Naive B cell (primary cell): Measurements from ENCODE around the gene MMP11. TPM values are rescaled to one million over a fixed set of nuclear protein-coding genes. Genes with fewer than 3 reads are reported as not detected.
A peak's percentile ranks its signal among the peaks of the same experiment; 100 is the strongest.

Source experiments
- ATAC-seq, 2 donors: fragments of 150-1000 bp; cut with Tn5 transposase; 2 replicates each; pipeline ENCODE4 v1.10.0; 2021; ENCODE audit warnings: low read depth in 2 of 2, mild to moderate bottlenecking in 2 of 2, moderate library complexity in 2 of 2
- DNase-seq: peaks from one replicate; pipeline ENCODE4 v3.0.0; 2022
- H3K27ac Mint-ChIP-seq, 6 donors: one replicate each; pipeline ENCODE4 v1.8.0; 2020 to 2022; ENCODE audit warnings: mild to moderate bottlenecking in 6 of 6, mixed read lengths in 6 of 6, moderate library complexity in 5 of 6, inconsistent platforms in 2 of 6
- H3K27me3 Mint-ChIP-seq, 3 donors: one replicate each; pipeline ENCODE4 v1.8.0; 2021 to 2022; ENCODE audit warnings: mixed read lengths in 3 of 3, mild to moderate bottlenecking in 1 of 3
- H3K36me3 Mint-ChIP-seq, 2 donors: one replicate each; pipeline ENCODE4 v1.8.0; 2020 to 2022; ENCODE audit warnings: mixed read lengths in 2 of 2, inconsistent platforms in 1 of 2, mild to moderate bottlenecking in 1 of 2
- H3K4me1 Mint-ChIP-seq, 3 donors: one replicate each; pipeline ENCODE4 v1.8.0; 2020 to 2022; ENCODE audit warnings: mixed read lengths in 3 of 3, inconsistent platforms in 1 of 3, mild to moderate bottlenecking in 1 of 3, moderate library complexity in 1 of 3
- H3K4me3 Mint-ChIP-seq, 8 donors: one replicate each; pipeline ENCODE4 v1.8.0; 2020 to 2022; ENCODE audit warnings: mild to moderate bottlenecking in 8 of 8, mixed read lengths in 8 of 8, moderate library complexity in 8 of 8, inconsistent platforms in 2 of 8
- H3K9me3 Mint-ChIP-seq, 7 donors: one replicate each; pipeline ENCODE4 v1.8.0; 2020 to 2022; ENCODE audit warnings: mixed read lengths in 7 of 7, mild to moderate bottlenecking in 5 of 7, inconsistent platforms in 2 of 7, moderate library complexity in 1 of 7
- polyA plus RNA-seq, 6 donors: library from polyadenylated mRNA; unstranded; fragments of 300-500 nt; fragmentation: Illumina TruSeq; gene quantifications; one replicate each; pipeline ENCODE4 v1.2.3, GENCODE V29; 2021; ENCODE audit warnings: low read depth in 6 of 6

The MMP11 gene
- polyA plus RNA-seq, 6 donors from 2014 or later, result 10.2 to 18.9 (median 14.2) TPM

DNA sequence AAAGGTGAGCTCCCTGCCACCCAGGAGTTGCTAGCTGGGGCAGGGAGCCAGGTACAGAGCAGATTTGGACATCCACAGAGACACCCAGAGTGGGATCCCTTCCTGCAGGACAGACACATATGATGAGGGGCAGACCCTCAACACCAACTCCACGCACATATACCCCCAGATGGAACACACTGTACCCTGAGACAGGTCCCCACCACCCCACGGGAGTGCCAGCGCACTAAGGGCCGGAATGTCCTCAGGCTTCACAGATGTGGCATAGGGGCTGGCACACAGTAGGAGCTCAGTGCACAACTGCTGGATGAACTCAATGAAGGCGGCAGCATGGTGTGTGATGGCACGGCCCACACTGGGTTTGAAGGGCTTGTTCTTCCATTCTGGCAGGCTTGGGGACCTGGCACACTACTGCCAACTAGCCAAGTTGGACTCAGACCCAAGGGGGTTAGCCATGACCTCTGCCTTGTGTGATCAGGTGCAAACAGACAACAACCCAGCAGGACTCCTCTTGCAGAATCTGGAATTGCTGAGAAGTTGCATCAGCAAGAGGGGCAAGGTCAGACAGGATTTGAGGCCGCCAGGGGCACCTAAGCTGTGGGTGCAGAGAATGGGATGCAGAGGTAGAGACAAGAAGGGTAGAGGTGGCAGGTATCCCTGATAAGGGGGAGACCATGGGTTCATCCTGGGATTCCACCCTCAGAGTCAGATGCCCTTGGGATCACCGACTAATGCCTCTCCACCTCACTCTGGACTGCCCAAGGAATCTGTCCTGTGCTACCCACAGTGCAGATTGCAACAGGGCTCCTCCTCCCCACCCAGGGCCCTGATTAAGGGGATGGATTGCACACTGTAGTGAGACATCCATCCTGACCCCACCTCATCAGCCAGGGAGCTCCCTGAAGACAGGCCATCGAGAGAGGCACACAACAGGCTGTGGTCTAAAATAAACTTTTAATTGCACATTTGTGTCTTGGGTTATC is 7.5 kb upstream of the MMP11 start:
- Mint-ChIP-seq H3K9me3 (no peaks in the 10 kb centered on the region), H3K27ac (peak overlapping the region; percentile 16 to 79 (median 54)), H3K27me3 (no peaks in the 10 kb centered on the region), H3K4me3 (peak overlapping the region in 7 of 8 donors; percentile 45 to 83 (median 53)), H3K36me3 (no peaks in the 10 kb centered on the region), H3K4me1 (peaks cover 56 to 72% (median 70%) of the 10 kb centered on the region in 3 donors)
- no peak for ATAC-seq
- DNase-seq, result no peak

DNA sequence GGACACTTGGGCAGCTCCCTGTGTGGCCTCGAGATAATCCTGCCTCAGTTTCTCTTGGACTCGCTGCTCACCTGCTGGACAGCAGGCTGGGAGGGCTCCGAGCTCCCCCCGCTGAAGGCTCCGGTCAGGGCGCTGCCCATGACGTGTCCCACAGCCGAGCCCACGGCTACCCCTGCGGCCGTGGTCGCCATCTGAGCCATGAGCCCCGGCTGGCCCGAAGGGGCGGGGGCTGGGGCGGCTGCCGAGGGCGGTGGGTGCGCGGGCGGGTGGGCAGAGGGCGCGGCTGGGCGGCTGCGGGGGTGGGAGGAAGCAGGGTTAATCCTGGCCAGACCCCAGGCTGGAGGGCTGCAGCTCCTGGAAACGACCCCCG is 5.4 kb upstream of the MMP11 start:
- Mint-ChIP-seq H3K9me3 (no peaks in the 10 kb centered on the region), H3K4me3 (peak overlapping the region; percentile 71 to 94 (median 90)), H3K4me1 (peaks cover 51 to 77% (median 76%) of the 10 kb centered on the region in 3 donors), H3K27ac (peak overlapping the region in 3 of 6 donors; percentile 37 to 89 (median 75)), H3K27me3 (no peaks in the 10 kb centered on the region), H3K36me3 (no peaks in the 10 kb centered on the region)
- ATAC-seq, result no peak
- no peak for DNase-seq

DNA sequence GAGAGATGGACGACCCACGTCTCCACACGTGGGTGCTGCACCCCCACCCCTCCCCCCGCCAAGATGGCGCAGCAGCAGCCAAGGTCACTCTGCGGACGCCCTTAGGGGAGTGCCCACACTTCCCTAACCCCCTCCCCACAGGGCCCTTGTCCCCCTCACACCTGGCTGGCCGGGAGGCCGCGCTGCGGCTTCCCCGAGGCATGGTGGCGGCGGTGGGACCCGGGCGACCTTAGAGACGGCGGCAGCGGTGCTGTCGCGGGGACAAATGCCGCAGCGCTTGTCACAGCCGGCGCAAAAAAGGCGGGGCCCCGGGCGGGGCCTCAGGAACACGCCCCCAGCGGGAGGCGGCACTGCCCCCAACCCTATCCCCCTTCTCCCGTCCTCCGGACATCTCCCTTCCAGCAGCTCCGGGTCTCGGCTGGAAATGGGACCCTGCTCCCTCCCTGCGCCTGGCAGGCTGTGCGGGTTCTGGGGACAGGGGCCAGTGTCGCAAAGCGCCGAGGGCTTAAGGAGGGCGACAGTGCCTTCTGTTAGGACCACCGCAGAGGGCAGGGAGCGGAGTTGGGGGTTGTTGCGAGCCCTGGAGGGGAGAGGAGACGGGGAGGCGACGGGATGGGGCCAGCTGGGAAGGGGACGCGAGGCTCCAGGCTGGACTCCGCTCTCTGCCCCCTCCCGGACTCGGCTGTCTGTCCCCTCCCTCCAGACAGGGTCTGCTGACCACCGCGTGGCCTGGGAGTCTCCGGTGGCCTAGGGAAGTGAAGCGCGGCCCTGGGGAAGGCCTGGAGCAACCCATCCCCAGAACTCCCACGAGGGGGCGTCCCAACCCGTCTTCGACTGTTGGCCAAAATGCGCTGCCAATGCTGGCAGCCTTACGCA is 4.7 kb upstream of the MMP11 start, which contains the start of gene CHCHD10:
Gene CHCHD10 (minus strand): TSS at position 300 of the 876 bp plus-strand sequence. CDS start 98 bp downstream, at position 202.
- H3K4me1 Mint-ChIP-seq, result peaks cover 46 to 73% (median 73%) of the 10 kb centered on the region in 3 donors

DNA sequence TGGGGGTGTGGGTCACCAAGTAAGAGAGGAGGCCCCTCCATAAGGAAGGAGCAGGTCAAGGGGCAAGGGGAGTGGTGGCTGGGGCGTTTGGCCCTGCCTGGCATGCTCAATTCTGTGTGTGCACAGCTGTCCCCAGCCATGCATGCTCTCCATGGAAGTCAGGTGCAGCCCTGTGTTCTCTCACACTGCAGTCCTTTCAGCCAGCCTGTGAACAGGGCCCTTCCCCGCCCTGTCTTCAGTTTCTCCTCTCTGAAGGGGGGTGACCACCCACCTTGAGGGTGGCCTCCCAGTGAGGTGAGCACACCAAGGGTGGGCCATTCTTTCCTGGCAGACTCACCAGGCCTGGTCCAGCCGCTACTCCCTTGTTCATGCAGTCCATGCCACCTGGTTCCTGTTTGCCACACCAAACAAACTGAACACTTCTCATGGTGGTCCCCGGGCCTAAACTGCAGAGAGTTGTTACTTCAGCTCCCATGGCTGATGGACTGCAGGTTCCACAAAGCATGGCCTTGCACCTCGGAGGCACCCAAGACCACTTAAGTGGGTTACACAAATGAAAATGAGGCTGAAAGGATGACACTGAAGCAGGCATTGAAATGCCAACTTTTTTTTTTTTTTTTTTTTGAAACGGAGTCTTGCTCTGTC is 3.2 kb upstream of the MMP11 start:
- H3K9me3 Mint-ChIP-seq, result no peaks in the 10 kb centered on the region
- H3K27ac Mint-ChIP-seq, result peak overlapping the region in 4 of 6 donors; percentile 67 to 92 (median 71)
- H3K36me3 Mint-ChIP-seq, result no peaks in the 10 kb centered on the region
- no peaks in the 10 kb centered on the region for H3K27me3 Mint-ChIP-seq
- ATAC-seq, result no peak
- peak overlapping the region; percentile 83 to 94 (median 88) for H3K4me3 Mint-ChIP-seq
- DNase-seq, result no peak
- H3K4me1 Mint-ChIP-seq, result peaks cover 42 to 71% (median 66%) of the 10 kb centered on the region in 3 donors

More for the DNA sequence above, 4.7 kb upstream of the MMP11 start, which contains the start of gene CHCHD10:
- Mint-ChIP-seq H3K27me3 (no peaks in the 10 kb centered on the region), H3K27ac (peak within 1 kb of the TSS in 5 of 6 donors; percentile 87 to 92 (median 91)), H3K4me3 (peak within 1 kb of the TSS; percentile 84 to 94 (median 90)), H3K9me3 (no peaks in the 10 kb centered on the region), H3K36me3 (no peaks in the 10 kb centered on the region)
- DNase-seq, result peak; percentile 78
- peak; percentile 64 to 66 for ATAC-seq

DNA sequence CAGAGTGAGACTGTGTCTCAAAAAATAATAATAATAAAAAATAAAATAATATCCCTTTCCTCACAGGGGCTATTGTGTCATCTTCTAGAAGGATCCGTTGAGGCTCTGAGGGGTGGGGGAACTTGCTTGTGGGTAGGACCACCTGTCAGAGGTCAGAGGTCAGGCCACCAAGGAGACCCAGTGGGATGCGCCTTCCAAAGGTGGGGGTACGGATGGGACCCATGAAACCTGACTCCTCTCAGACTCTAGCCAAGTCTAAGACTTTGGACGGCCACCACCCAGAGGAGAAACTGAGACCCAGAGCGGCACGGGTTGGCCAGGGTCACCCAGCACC is 367 bp upstream of the MMP11 start:
- H3K4me1 Mint-ChIP-seq, result peaks cover 36 to 64% (median 59%) of the 10 kb centered on the region in 3 donors
- H3K27me3 Mint-ChIP-seq, result no peaks in the 10 kb centered on the region
- no peaks in the 10 kb centered on the region for H3K9me3 Mint-ChIP-seq
- ATAC-seq, result no peak
- H3K36me3 Mint-ChIP-seq, result no peaks in the 10 kb centered on the region
- no peak for DNase-seq
- H3K27ac Mint-ChIP-seq, result peak overlapping the region in 4 of 6 donors; percentile 56 to 69 (median 62)
- H3K4me3 Mint-ChIP-seq, result peak overlapping the region; percentile 61 to 90 (median 84)

DNA sequence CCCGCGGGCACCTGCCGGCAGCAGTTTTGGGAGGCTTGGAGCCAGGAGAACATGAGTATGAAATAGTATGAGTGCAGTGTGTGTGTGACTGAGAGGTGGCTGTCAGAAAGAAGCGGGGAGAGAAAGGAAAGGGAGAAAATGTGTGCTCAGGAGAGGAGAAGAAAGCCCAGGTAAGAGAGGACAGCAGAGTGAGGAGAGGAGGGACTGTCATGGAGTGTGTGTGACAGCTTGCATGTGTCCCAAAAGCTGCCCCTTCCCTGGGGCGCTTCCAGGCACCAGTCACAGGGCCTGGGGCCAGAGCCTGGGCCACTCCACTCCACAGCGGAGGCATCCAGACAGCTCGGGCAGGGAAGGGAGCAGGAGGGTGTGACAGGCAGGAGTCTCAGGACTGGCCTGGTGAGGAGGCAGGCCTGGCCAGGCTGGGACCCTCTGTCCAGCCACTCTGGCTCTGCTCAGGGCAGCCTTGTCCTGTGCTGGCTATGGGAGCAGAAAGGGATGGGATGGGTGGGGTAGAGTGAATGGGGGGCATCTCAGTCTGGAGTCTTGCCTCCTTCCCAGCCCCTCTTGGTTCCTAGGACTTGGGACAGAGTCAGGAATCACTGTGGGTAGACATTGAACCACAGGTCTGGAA is 949 bp downstream of the MMP11 start:
- H3K36me3 Mint-ChIP-seq, result no peaks in the 10 kb centered on the region
- H3K4me1 Mint-ChIP-seq, result peaks cover 33 to 62% (median 59%) of the 10 kb centered on the region in 3 donors
- H3K4me3 Mint-ChIP-seq, result peak overlapping the region; percentile 37 to 92 (median 86)

DNA sequence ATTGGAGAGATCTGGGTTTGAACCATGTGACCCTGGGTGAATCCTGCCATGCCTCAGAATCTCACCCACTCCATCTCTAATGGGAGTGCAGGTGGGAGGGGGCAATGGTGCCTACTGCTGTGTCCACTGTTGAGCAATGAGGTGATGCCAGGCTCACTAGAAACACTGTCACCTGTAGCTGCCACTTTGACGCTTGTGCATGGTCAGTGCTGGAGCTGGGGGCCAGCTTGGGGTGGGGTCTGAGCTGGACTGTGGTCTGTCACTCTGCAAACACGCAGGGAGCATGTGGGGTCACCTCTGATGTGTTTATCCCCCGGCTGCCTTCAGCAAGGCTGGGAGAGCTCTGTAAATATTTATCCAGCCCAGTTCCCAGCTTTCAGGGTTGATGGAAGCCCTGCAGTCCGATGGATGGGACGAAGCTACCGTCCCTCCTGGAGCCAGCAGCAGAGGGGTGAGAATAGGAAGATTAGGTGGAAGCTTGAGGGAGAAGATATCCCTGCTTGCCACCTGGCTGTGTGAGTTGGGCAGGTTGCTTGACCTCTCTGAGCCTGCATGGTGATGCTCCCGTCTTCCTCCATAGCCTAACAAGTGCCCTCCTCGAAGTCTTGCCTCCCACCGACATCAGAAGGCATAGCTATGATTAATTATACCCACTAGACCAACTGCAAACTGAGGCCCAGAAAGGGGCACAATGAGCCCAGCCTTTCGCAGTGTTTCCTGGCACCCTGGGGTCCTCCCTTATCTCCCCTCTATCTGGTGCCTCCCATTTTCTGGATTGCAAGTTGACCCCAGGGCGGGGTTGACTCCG is 1.7 kb downstream of the MMP11 start:
- Mint-ChIP-seq H3K27me3 (no peaks in the 10 kb centered on the region), H3K27ac (peak overlapping the region in 2 of 6 donors; percentile 11 to 43), H3K4me3 (peak overlapping the region in 6 of 8 donors; percentile 28 to 90 (median 55)), H3K4me1 (peaks cover 28 to 55% (median 53%) of the 10 kb centered on the region in 3 donors), H3K9me3 (no peaks in the 10 kb centered on the region), H3K36me3 (peaks cover 0 to under 1% of the 10 kb centered on the region in 2 donors)
- DNase-seq, result no peak
- ATAC-seq, result no peak

More for the DNA sequence above, 949 bp downstream of the MMP11 start:
- Mint-ChIP-seq H3K27me3 (no peaks in the 10 kb centered on the region), H3K27ac (peak overlapping the region in 5 of 6 donors; percentile 8 to 97 (median 86)), H3K9me3 (no peaks in the 10 kb centered on the region)
- ATAC-seq (no peak), DNase-seq (no peak)

DNA sequence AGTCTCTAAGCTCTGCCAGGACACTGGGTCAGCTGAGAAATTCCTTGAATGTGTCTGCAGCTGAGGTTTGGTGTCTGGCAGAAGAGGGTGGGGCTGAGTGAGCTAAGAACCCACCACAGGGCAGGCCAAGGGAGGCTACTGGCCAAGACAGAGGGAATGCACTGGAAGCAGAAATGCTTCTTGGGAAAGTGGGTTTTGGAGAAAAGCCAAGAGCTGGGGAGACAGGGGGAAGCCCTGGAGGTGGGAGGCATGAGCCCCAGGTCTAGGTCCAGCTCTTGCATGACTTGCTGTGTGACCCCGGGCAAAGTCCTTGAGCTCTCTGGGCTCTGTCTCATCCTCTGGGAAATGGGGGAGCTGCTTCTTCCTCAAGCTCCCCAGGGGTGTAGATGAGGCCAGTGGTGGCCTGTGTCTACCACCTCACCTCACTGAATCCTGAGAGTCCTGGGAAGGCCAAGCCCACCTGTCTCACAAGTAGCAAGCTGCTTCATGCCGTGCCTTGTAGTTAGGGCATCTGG is 2.3 kb downstream of the MMP11 start:
- no peak for ATAC-seq
- H3K9me3 Mint-ChIP-seq, result no peaks in the 10 kb centered on the region
- peaks cover 0 to 7% of the 10 kb centered on the region in 2 donors for H3K36me3 Mint-ChIP-seq
- H3K27me3 Mint-ChIP-seq, result no peaks in the 10 kb centered on the region
- peak overlapping the region in 2 of 6 donors; percentile 11 to 43 for H3K27ac Mint-ChIP-seq
- DNase-seq, result no peak
- H3K4me1 Mint-ChIP-seq, result peaks cover 27 to 52% (median 48%) of the 10 kb centered on the region in 3 donors
- H3K4me3 Mint-ChIP-seq, result peak overlapping the region in 4 of 8 donors; percentile 41 to 72 (median 55)

DNA sequence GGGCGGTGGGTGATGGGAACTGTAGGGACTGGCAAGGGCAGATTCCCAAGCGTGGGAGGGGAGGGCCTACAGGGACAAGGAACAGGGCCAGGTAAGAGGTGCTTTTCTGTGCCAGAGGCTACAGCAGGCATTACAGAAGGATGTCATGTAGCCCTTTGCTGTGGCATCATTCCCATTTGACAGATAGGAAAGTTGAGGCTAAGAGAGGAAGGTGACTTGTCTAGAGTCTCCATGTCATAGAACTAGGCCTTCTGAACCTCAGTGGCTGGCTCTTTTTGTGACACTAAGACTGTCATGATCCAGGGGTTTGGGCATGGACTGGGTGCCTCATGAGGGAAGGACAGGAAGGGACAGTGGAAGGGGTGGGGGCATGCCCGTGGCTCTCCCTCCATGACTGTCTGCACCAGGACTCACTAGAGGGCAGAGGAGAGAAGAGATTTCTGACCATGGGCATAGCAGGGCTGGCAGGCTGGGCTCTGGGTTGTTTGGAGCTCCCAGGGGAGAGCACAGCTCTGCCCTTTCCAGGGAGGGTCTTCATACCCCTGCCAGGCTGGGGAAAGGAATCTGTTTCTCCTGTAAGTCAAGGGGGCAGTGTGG is 3.2 kb downstream of the MMP11 start:
- H3K4me3 Mint-ChIP-seq, result no peak overlapping the region
- H3K9me3 Mint-ChIP-seq, result no peaks in the 10 kb centered on the region
- ATAC-seq (no peak), DNase-seq (no peak)
- peak overlapping the region in 2 of 6 donors; percentile 32 to 77 for H3K27ac Mint-ChIP-seq
- peaks cover 26 to 50% (median 42%) of the 10 kb centered on the region in 3 donors for H3K4me1 Mint-ChIP-seq
- H3K36me3 Mint-ChIP-seq, result peaks cover 0 to 7% of the 10 kb centered on the region in 2 donors
- no peaks in the 10 kb centered on the region for H3K27me3 Mint-ChIP-seq

DNA sequence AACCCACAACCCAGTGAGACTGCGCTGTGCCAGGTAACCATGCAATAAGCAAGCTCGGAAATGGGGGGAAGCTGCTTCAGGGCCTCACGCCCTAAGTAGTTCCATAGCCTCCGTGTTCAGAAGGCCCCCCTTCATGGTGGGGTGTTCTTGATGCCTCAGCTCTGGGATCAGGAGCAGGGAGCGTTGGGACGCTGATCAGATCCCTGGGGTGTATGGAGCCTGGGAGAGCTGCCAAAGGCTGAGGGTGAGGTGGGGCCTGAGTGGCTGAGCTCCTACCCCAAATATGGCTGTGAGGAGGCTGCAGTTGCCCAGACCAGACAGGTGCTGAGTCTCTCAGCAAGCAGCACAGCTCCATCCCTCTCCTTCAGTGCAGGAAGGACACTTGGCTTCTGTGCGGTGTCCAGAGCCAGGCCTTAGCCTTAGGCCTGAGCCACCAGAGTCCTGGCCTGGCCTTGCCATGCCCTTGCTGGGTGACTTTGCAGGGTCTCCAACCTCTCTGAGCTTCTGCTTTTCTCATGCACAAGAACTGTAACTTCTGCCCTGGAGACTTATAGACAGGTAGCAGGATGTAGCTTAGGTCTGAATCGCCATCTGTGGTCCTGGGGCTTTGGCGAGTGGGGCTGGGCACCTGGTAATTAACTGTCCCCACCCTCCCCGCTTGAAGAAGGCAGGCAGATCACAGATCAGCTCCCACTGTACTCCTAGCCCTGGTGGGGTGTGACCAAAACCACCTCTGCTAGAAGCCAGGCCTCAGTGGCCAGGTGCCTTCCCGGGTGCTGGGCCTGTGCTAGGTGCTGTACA is 5.3 kb downstream of the MMP11 start:
- no peaks in the 10 kb centered on the region for H3K9me3 Mint-ChIP-seq
- no peaks in the 10 kb centered on the region for H3K27me3 Mint-ChIP-seq
- ATAC-seq (no peak), DNase-seq (no peak)
- peaks cover 0 to 7% of the 10 kb centered on the region in 2 donors for H3K36me3 Mint-ChIP-seq
- H3K27ac Mint-ChIP-seq, result no peak overlapping the region
- no peak overlapping the region for H3K4me3 Mint-ChIP-seq
- H3K4me1 Mint-ChIP-seq, result peaks cover 19 to 33% (median 27%) of the 10 kb centered on the region in 3 donors

DNA sequence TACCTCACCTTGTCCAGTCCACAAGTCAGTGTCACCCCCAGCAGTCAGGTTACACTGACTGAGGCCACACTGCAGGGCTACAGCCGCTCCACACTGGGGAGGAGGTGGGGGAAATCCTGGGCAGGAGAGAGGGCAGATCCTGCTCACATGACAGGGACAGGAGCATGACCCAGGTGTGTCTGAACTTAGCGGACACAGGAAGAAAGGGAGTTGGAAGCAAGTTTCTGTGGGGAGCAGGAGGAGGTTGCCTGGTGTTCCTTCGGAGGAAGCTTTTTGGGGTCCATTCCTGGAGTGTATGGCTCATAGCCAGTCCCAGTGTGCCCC is 5.9 kb downstream of the MMP11 start:
- ATAC-seq, result no peak
- Mint-ChIP-seq H3K4me3 (peak overlapping the region in 1 of 8 donors; percentile 80), H3K27me3 (no peaks in the 10 kb centered on the region), H3K36me3 (peaks cover 0 to 7% of the 10 kb centered on the region in 2 donors), H3K9me3 (no peaks in the 10 kb centered on the region), H3K27ac (no peak overlapping the region), H3K4me1 (peaks cover 14 to 27% (median 21%) of the 10 kb centered on the region in 3 donors)
- DNase-seq, result no peak
